SK-N-SH (cell line): ENCODE measurements around the gene ANTKMT. TPM values are rescaled to one million over a fixed set of nuclear protein-coding genes. Genes with fewer than 3 reads are reported as not detected.

Experiments used
- CTCF ChIA-PET: fragments of 300-600, 350-600 bp; formaldehyde crosslinking; extraction: SDS; loops from one replicate; lab custom pipeline; 2021; lab: Yijun Ruan, JAX
- POLR2A ChIA-PET: fragments of 350-600 bp; sonication (Branson Sonifier 250); formaldehyde crosslinking; extraction: SDS; loops from one replicate; lab custom pipeline; 2020; ENCODE audit warnings: antibody characterized with exemption, inconsistent platforms; lab: Yijun Ruan, JAX
- DNase-seq: peaks from one replicate; pipeline ENCODE4 v3.0.0; 2012
- H2AFZ ChIP-seq: fragments of 200-600 bp; sonication (generic); 2 replicates; pipeline ENCODE4 v1.8.1; 2016; ENCODE audit warnings: antibody characterized with exemption, mild to moderate bottlenecking, low read depth
- H3F3A ChIP-seq: fragments of 200-600 bp; sonication (generic); replicated peaks from 2 replicates; pipeline ENCODE3; 2016; ENCODE audit warnings: antibody characterized with exemption, mild to moderate bottlenecking; ENCODE audit not compliant: insufficient read depth
- H3K27ac ChIP-seq, 2 experiments: fragments of 200-500 bp in 1 of 2; fragments of 200-600 bp in 1 of 2; sonication (Bioruptor generic) in 1 of 2; sonication (generic), shearing (Covaris generic) in 1 of 2; 2 replicates each; pipeline versions ENCODE4 v1.5.1 to v1.6.1; 2014 to 2016; ENCODE audit warnings: low read depth in 2 of 2, inconsistent platforms in 1 of 2, low read length in 1 of 2, mild to moderate bottlenecking in 1 of 2, mixed read lengths in 1 of 2
- H3K27me3 ChIP-seq: fragments of 200-600 bp; sonication (generic), shearing (Covaris generic); 2 replicates; pipeline ENCODE4 v1.6.1; 2016; ENCODE audit warnings: mixed run types; ENCODE audit not compliant: insufficient read depth
- H3K36me3 ChIP-seq, 2 experiments: fragments of 200-500 bp in 1 of 2; fragments of 200-600 bp in 1 of 2; sonication (Bioruptor generic) in 1 of 2; sonication (generic) in 1 of 2; replicated peaks in 1 of 2; 2 replicates each; pipeline versions ENCODE3 to v1.5.1; 2014 to 2016; ENCODE audit warnings: low read length in 1 of 2, mild to moderate bottlenecking in 1 of 2; ENCODE audit not compliant: insufficient read depth in 2 of 2, control insufficient read depth in 1 of 2
- H3K4me1 ChIP-seq, 2 experiments: fragments of 200-500 bp in 1 of 2; fragments of 200-600 bp in 1 of 2; sonication (Bioruptor generic) in 1 of 2; sonication (generic), shearing (Covaris generic) in 1 of 2; 2 replicates each; pipeline versions ENCODE4 v1.5.1 to v1.6.1; 2014 to 2016; ENCODE audit warnings: low read depth in 1 of 2, low read length in 1 of 2, mixed run types in 1 of 2; ENCODE audit not compliant: insufficient read depth in 2 of 2, control insufficient read depth in 1 of 2
- H3K4me2 ChIP-seq: fragments of 200-600 bp; sonication (generic), shearing (Covaris generic); 2 replicates; pipeline ENCODE4 v1.6.1; 2017; ENCODE audit warnings: mixed run types
- H3K4me3 ChIP-seq, 2 experiments: fragments of 200-500 bp in 1 of 2; fragments of 200-600 bp in 1 of 2; sonication (Bioruptor generic) in 1 of 2; sonication (generic), shearing (Covaris generic) in 1 of 2; 2 replicates each; pipeline versions ENCODE4 v1.5.1 to v1.8.1; 2014 to 2016; ENCODE audit warnings: low read depth in 2 of 2, inconsistent platforms in 1 of 2, low read length in 1 of 2, mild to moderate bottlenecking in 1 of 2, mixed read lengths in 1 of 2, moderate library complexity in 1 of 2
- H3K79me2 ChIP-seq: fragments of 200-600 bp; sonication (generic); 2 replicates; pipeline ENCODE4 v1.8.1; 2017; ENCODE audit warnings: mild to moderate bottlenecking; ENCODE audit not compliant: insufficient read depth
- H3K9ac ChIP-seq: fragments of 200-600 bp; sonication (generic); 2 replicates; pipeline ENCODE4 v1.6.1; 2017; ENCODE audit warnings: mixed run types
- H3K9me2 ChIP-seq: fragments of 200-600 bp; sonication (generic); 2 replicates; pipeline ENCODE4 v1.6.1; 2017; ENCODE audit warnings: mixed run types
- H3K9me3 ChIP-seq: fragments of 200-600 bp; sonication (generic); 2 replicates; pipeline ENCODE4 v1.6.1; 2017; ENCODE audit warnings: mixed run types, mild to moderate bottlenecking, moderate library complexity
- H4K20me1 ChIP-seq: fragments of 200-600 bp; sonication (generic); 2 replicates; pipeline ENCODE4 v1.6.1; 2017; ENCODE audit warnings: mild to moderate bottlenecking, mixed run types; ENCODE audit not compliant: insufficient read depth
- EZH2phosphoT487 ChIP-seq: fragments of 200-600 bp; sonication (generic); IDR thresholded peaks from 2 replicates; pipeline ENCODE4 v1.6.1; 2017; ENCODE audit warnings: low read depth, mixed run types, mild to moderate bottlenecking, antibody characterized with exemption, moderate library complexity, borderline replicate concordance
- FOSL2 ChIP-seq: IDR thresholded peaks from 2 replicates; pipeline ENCODE4 v1.4.0; 2012; ENCODE audit warnings: low read depth, mild to moderate bottlenecking, moderate library complexity, borderline replicate concordance
- GABPA ChIP-seq: IDR thresholded peaks from 2 replicates; pipeline ENCODE4 v1.4.0; 2012; ENCODE audit warnings: low read depth, mild to moderate bottlenecking
- GATA2 ChIP-seq: sonication (generic); formaldehyde crosslinking; IDR thresholded peaks from 2 replicates; pipeline ENCODE4 v1.5.0; 2020; ENCODE audit warnings: mild to moderate bottlenecking, missing genetic modification reagents
- NFIC ChIP-seq: IDR thresholded peaks from 2 replicates; pipeline ENCODE4 v1.4.0; 2012; ENCODE audit warnings: borderline replicate concordance
- POLR2AphosphoS5 ChIP-seq: IDR thresholded peaks from 2 replicates; pipeline ENCODE4 v1.6.1; 2012; ENCODE audit warnings: low read depth, low read length
- RAD21 ChIP-seq: IDR thresholded peaks from 2 replicates; pipeline ENCODE4 v1.6.1; 2012; ENCODE audit warnings: mild to moderate bottlenecking, low read length
- RCOR1 ChIP-seq: fragments of 150-350 bp; IDR thresholded peaks from 2 replicates; pipeline ENCODE4 v1.6.1; 2017; ENCODE audit warnings: antibody characterized with exemption, low read length
- SMC3 ChIP-seq: IDR thresholded peaks from 2 replicates; pipeline ENCODE4 v1.6.1; 2012; ENCODE audit warnings: low read depth, low read length, improper control_type of control experiment
- TCF12 ChIP-seq: IDR thresholded peaks from 2 replicates; pipeline ENCODE4 v1.4.0; 2012
- TEAD4 ChIP-seq: IDR thresholded peaks from 2 replicates; pipeline ENCODE4 v1.4.0; 2012; ENCODE audit warnings: mild to moderate bottlenecking, borderline replicate concordance; ENCODE audit not compliant: insufficient read depth
- WGBS: methylation state at CpG from one replicate; pipeline ENCODE4 v1.1.6; 2017; ENCODE audit warnings: low lambda C conversion rate; 5-methylcytosine and 5-hydroxymethylcytosine counted together
- polyA plus RNA-seq, 3 experiments: library from polyadenylated mRNA; depleted of rRNA; stranded (reverse); fragments of >200 nt; gene quantifications; 2 replicates each; pipeline ENCODE4 v1.2.3, GENCODE V29; 2012
- TF ChIP-seq, protein P1 (sequence below): fragments of 150-350 bp; IDR thresholded peaks from 2 replicates; pipeline ENCODE4 v1.6.1; 2017; ENCODE audit warnings: antibody characterized with exemption, low read length, low read depth, borderline replicate concordance
- TF ChIP-seq, protein P2 (sequence below): fragments of 150-350 bp; IDR thresholded peaks from 2 replicates; pipeline ENCODE4 v1.6.1; 2016; ENCODE audit warnings: mild to moderate bottlenecking, low read depth, low read length
- TF ChIP-seq, protein P3 (sequence below): IDR thresholded peaks from 2 replicates; pipeline ENCODE4 v1.4.0; 2012; ENCODE audit warnings: low read depth, borderline replicate concordance
- TF ChIP-seq, protein P4 (sequence below): IDR thresholded peaks from 2 replicates; pipeline ENCODE4 v1.6.1; 2012; ENCODE audit warnings: mild to moderate bottlenecking, low read depth, low read length, moderate library complexity
- TF ChIP-seq, protein P5 (sequence below): IDR thresholded peaks from 2 replicates; pipeline ENCODE4; 2012

Gene ANTKMT
- polyA plus RNA-seq, 1 of the 3 experiments (the other 2 are of a cell fraction): 57.4 TPM

DNA sequence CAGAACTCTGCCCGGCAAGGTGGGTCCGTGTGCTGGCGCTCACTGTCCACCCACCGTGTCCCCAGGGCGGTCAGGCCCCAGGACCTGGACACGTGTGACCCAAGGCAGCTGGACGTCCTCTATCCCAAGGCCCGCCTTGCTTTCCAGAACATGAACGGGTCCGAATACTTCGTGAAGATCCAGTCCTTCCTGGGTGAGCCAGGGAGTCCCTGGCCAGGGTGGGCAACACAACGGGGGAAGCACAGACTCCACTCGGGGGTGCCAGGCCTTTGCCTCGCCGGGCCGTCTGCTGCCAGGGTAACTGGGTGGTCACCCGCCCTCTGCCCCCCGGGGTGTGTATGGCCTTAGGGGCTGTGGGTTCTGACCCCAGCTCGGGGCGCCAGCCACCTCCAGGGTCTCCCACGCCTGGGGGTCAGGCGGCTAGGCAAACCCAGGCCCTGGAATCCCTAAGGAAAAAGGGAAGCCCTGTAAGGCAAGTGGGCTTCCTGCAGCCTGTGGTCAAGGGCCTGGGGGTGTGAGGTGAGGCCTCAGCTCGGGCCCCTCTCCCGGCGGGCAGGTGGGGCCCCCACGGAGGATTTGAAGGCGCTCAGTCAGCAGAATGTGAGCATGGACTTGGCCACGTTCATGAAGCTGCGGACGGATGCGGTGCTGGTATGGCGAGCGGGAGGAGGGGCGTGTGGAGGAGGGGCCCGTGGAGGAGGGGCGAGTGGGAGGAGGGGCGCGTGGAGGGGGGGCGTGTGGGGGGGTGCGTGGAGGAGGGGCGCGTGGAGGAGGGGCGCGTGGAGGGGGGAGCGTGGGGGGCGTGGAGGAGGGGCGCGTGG, 46.1 kb downstream of the ANTKMT start:
- Histone ChIP-seq H3K36me3 (no peaks in the 10 kb centered on the region), H3K9ac (no peak overlapping the region), H3K27ac (no peak overlapping the region), H3K79me2 (no peaks in the 10 kb centered on the region), H3K4me3 (no peak overlapping the region), H4K20me1 (no peaks in the 10 kb centered on the region), H3K4me2 (no peak overlapping the region), H3K4me1 (no peaks in the 10 kb centered on the region), H3K9me2 (no peaks in the 10 kb centered on the region), H3F3A (no peaks in the 10 kb centered on the region), H3K27me3 (no peaks in the 10 kb centered on the region), H3K9me3 (no peaks in the 10 kb centered on the region), H2AFZ (no peak overlapping the region)
- POLR2A ChIA-PET: no interaction called here
- CTCF ChIA-PET: interaction anchor here (1.2 kb wide), 1 partner anchor 26 kb away, joined by 5 read pairs; the partner anchor contains the start of gene CIAO3
- WGBS: 53% methylated on average over 39 of the region's 48 CpGs
- TF ChIP-seq GABPA (no peak), NFIC (no peak), SMC3 (no peak), TCF12 (no peak), TEAD4 (no peak), RAD21 (no peak), GATA2 (CRISPR knock-in tag) (no peak), EZH2phosphoT487 (no peak), RCOR1 (no peak), FOSL2 (no peak), POLR2AphosphoS5 (no peak)
- TF ChIP-seq, protein P1, sequence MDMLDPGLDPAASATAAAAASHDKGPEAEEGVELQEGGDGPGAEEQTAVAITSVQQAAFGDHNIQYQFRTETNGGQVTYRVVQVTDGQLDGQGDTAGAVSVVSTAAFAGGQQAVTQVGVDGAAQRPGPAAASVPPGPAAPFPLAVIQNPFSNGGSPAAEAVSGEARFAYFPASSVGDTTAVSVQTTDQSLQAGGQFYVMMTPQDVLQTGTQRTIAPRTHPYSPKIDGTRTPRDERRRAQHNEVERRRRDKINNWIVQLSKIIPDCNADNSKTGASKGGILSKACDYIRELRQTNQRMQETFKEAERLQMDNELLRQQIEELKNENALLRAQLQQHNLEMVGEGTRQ: no peak
- TF ChIP-seq, protein P2, sequence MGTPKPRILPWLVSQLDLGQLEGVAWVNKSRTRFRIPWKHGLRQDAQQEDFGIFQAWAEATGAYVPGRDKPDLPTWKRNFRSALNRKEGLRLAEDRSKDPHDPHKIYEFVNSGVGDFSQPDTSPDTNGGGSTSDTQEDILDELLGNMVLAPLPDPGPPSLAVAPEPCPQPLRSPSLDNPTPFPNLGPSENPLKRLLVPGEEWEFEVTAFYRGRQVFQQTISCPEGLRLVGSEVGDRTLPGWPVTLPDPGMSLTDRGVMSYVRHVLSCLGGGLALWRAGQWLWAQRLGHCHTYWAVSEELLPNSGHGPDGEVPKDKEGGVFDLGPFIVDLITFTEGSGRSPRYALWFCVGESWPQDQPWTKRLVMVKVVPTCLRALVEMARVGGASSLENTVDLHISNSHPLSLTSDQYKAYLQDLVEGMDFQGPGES: no peak
- TF ChIP-seq, protein P3, sequence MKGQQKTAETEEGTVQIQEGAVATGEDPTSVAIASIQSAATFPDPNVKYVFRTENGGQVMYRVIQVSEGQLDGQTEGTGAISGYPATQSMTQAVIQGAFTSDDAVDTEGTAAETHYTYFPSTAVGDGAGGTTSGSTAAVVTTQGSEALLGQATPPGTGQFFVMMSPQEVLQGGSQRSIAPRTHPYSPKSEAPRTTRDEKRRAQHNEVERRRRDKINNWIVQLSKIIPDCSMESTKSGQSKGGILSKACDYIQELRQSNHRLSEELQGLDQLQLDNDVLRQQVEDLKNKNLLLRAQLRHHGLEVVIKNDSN: no peak
- TF ChIP-seq, protein P4, sequence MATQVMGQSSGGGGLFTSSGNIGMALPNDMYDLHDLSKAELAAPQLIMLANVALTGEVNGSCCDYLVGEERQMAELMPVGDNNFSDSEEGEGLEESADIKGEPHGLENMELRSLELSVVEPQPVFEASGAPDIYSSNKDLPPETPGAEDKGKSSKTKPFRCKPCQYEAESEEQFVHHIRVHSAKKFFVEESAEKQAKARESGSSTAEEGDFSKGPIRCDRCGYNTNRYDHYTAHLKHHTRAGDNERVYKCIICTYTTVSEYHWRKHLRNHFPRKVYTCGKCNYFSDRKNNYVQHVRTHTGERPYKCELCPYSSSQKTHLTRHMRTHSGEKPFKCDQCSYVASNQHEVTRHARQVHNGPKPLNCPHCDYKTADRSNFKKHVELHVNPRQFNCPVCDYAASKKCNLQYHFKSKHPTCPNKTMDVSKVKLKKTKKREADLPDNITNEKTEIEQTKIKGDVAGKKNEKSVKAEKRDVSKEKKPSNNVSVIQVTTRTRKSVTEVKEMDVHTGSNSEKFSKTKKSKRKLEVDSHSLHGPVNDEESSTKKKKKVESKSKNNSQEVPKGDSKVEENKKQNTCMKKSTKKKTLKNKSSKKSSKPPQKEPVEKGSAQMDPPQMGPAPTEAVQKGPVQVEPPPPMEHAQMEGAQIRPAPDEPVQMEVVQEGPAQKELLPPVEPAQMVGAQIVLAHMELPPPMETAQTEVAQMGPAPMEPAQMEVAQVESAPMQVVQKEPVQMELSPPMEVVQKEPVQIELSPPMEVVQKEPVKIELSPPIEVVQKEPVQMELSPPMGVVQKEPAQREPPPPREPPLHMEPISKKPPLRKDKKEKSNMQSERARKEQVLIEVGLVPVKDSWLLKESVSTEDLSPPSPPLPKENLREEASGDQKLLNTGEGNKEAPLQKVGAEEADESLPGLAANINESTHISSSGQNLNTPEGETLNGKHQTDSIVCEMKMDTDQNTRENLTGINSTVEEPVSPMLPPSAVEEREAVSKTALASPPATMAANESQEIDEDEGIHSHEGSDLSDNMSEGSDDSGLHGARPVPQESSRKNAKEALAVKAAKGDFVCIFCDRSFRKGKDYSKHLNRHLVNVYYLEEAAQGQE: no peak
- TF ChIP-seq, protein P5, sequence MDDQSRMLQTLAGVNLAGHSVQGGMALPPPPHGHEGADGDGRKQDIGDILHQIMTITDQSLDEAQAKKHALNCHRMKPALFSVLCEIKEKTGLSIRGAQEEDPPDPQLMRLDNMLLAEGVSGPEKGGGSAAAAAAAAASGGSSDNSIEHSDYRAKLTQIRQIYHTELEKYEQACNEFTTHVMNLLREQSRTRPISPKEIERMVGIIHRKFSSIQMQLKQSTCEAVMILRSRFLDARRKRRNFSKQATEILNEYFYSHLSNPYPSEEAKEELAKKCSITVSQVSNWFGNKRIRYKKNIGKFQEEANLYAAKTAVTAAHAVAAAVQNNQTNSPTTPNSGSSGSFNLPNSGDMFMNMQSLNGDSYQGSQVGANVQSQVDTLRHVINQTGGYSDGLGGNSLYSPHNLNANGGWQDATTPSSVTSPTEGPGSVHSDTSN: no peak
- no peak for DNase-seq
